GM23248 (cell line): Measurements from ENCODE around the gene HHATL. TPM values are rescaled to one million over a fixed set of nuclear protein-coding genes. Genes with fewer than 3 reads are reported as not detected.
A peak's percentile ranks its signal among the peaks of the same experiment; 100 is the strongest.

Experiments
- DNase-seq: peaks from one replicate; pipeline ENCODE4 v3.0.0-alpha.2; 2015
- H2AFZ ChIP-seq: fragments of 200-600 bp; sonication (generic); 2 replicates; pipeline ENCODE4 v1.6.1; 2016; ENCODE audit warnings: antibody characterized with exemption
- H3F3A ChIP-seq: fragments of 200-600 bp; sonication (generic); 2 replicates; pipeline ENCODE4 v1.6.1; 2016; ENCODE audit warnings: mild to moderate bottlenecking, antibody characterized with exemption, mixed run types; ENCODE audit not compliant: insufficient read depth
- H3K27ac ChIP-seq: fragments of 200-600 bp; sonication (generic); 2 replicates; pipeline ENCODE4 v1.5.1; 2016; ENCODE audit warnings: mild to moderate bottlenecking
- H3K27me3 ChIP-seq: fragments of 200-600 bp; sonication (generic); replicated peaks from 2 replicates; pipeline ENCODE4 v1.6.1; 2016; ENCODE audit warnings: mild to moderate bottlenecking; ENCODE audit not compliant: insufficient read depth
- H3K36me3 ChIP-seq: fragments of 200-600 bp; sonication (generic); 2 replicates; pipeline ENCODE4 v1.6.1; 2016; ENCODE audit warnings: low read depth, mild to moderate bottlenecking
- H3K4me1 ChIP-seq: fragments of 200-600 bp; sonication (generic); 2 replicates; pipeline ENCODE4 v1.6.1; 2016; ENCODE audit warnings: mild to moderate bottlenecking; ENCODE audit not compliant: insufficient read depth
- H3K4me2 ChIP-seq: fragments of 200-600 bp; sonication (generic); one replicate; pipeline ENCODE4 v1.6.1; 2016; ENCODE audit warnings: mild to moderate bottlenecking; ENCODE audit not compliant: unreplicated experiment
- H3K4me3 ChIP-seq: fragments of 200-600 bp; sonication (generic); 2 replicates; pipeline ENCODE4 v1.5.1; 2016; ENCODE audit warnings: mild to moderate bottlenecking
- H3K79me2 ChIP-seq: fragments of 200-600 bp; sonication (generic); 2 replicates; pipeline ENCODE4 v1.6.1; 2016; ENCODE audit warnings: mild to moderate bottlenecking; ENCODE audit not compliant: insufficient read depth
- H3K9ac ChIP-seq: fragments of 200-600 bp; sonication (generic); 2 replicates; pipeline ENCODE4 v1.6.1; 2016; ENCODE audit warnings: mild to moderate bottlenecking
- H3K9me2 ChIP-seq: fragments of 200-600 bp; sonication (generic); 2 replicates; pipeline ENCODE4 v1.6.1; 2016; ENCODE audit warnings: mixed run types, mild to moderate bottlenecking, moderate library complexity; ENCODE audit not compliant: insufficient read depth
- H3K9me3 ChIP-seq: fragments of 200-600 bp; sonication (generic); one replicate; pipeline ENCODE4 v1.6.1; 2017; ENCODE audit warnings: low read depth
- H4K20me1 ChIP-seq: fragments of 200-600 bp; sonication (generic); 2 replicates; pipeline ENCODE4 v1.6.0; 2016; ENCODE audit not compliant: insufficient read depth
- EZH2 ChIP-seq: fragments of 200-600 bp; sonication (generic); IDR thresholded peaks from 2 replicates; pipeline ENCODE4 v1.6.1; 2018; ENCODE audit warnings: antibody characterized with exemption, mild to moderate bottlenecking; ENCODE audit not compliant: insufficient read depth, poor library complexity, severe bottlenecking
- EZH2phosphoT487 ChIP-seq: fragments of 200-600 bp; sonication (generic); IDR thresholded peaks from 2 replicates; pipeline ENCODE4 v1.6.1; 2018; ENCODE audit warnings: antibody characterized with exemption, moderate library complexity, mild to moderate bottlenecking, low read depth; ENCODE audit not compliant: insufficient read depth
- WGBS, 2 experiments: methylation state at CpG; one replicate each; pipeline ENCODE4 v1.1.6; 2015 to 2017; ENCODE audit warnings: low lambda C conversion rate in 2 of 2, low coverage in 1 of 2; ENCODE audit errors: missing lambda C conversion rate in 2 of 2; 5-methylcytosine and 5-hydroxymethylcytosine counted together
- in situ Hi-C: fragments of 300-500 bp; cut with MboI; formaldehyde crosslinking; loops from 2 replicates; pipeline ENCODE4 v1.15.0; 2020
- polyA plus RNA-seq: library from polyadenylated mRNA; unstranded; fragments of >200 nt; fragmentation: Nextera tagmentation; extraction: Ambion mirVana; gene quantifications from 2 replicates; pipeline ENCODE4 v1.2.1, GENCODE V29; 2016
- total RNA-seq: library from RNA; depleted of rRNA; stranded (reverse); fragments of >200 nt; shearing (Covaris generic); gene quantifications from 2 replicates; pipeline ENCODE4 v1.2.3, GENCODE V29; 2014; rRNA removed

HHATL gene
- not detected in 2 replicates for total RNA-seq
- polyA plus RNA-seq = not detected in 2 replicates

GRCh38 chr3:42702066-42702951 is at the start of gene HHATL:
Gene HHATL, minus strand, starts transcription at chr3:42702798. Its CDS starts 1,972 bp downstream, at chr3:42700826.
- Histone ChIP-seq H3K4me1 (no peaks in the 10 kb centered on the region), H4K20me1 (no peaks in the 10 kb centered on the region), H3K4me3 (no peak within 1 kb of the TSS), H3K9me2 (no peaks in the 10 kb centered on the region), H3F3A (no peaks in the 10 kb centered on the region), H3K9me3 (no peaks in the 10 kb centered on the region), H2AFZ (no peak within 1 kb of the TSS), H3K79me2 (no peaks in the 10 kb centered on the region), H3K9ac (no peak within 1 kb of the TSS), H3K4me2 (no peak within 1 kb of the TSS), H3K36me3 (no peaks in the 10 kb centered on the region), H3K27me3 (no peaks in the 10 kb centered on the region), H3K27ac (no peak within 1 kb of the TSS)
- 17 to 20% methylated on average over 18 to 21 of the region's 21 CpGs for WGBS, 2 experiments
- in situ Hi-C loops = no loop called here
- no peak for DNase-seq
- TF ChIP-seq EZH2 = no peak
- no peak for TF ChIP-seq EZH2phosphoT487

GRCh38 chr3:42751609-42752008 is 49.0 kb upstream of the HHATL start:
- Histone ChIP-seq H3K36me3 (no peaks in the 10 kb centered on the region), H4K20me1 (no peaks in the 10 kb centered on the region), H3K9me2 (no peaks in the 10 kb centered on the region), H3K9me3 (no peaks in the 10 kb centered on the region), H3K9ac (no peak overlapping the region), H3K4me3 (no peak overlapping the region), H3K27ac (no peak overlapping the region), H3K27me3 (no peaks in the 10 kb centered on the region), H3K4me2 (no peak overlapping the region), H2AFZ (no peak overlapping the region), H3K79me2 (no peaks in the 10 kb centered on the region), H3K4me1 (0 out of 2 replicates have a peak, but pooled peaks cover 8% of the 10 kb centered on the region), H3F3A (no peaks in the 10 kb centered on the region)
- TF ChIP-seq EZH2phosphoT487 = no peak
- no peak for TF ChIP-seq EZH2
- no peak for DNase-seq
- WGBS, 2 experiments = 35 to 45% methylated on average over 8 to 9 of the region's 9 CpGs
- in situ Hi-C loops = no loop called here

- TF ChIP-seq EZH2phosphoT487 = no peak
- no peak for TF ChIP-seq EZH2
- Histone ChIP-seq H3K4me2 (no peak overlapping the region), H3K36me3 (no peaks in the 10 kb centered on the region), H3K9me3 (no peaks in the 10 kb centered on the region), H3K27me3 (no peaks in the 10 kb centered on the region), H2AFZ (no peak overlapping the region), H3K9me2 (no peaks in the 10 kb centered on the region), H3K27ac (no peak overlapping the region), H4K20me1 (no peaks in the 10 kb centered on the region), H3F3A (no peaks in the 10 kb centered on the region), H3K4me1 (0 out of 2 replicates have a peak, but pooled peaks cover 8% of the 10 kb centered on the region), H3K4me3 (no peak overlapping the region), H3K9ac (no peak overlapping the region), H3K79me2 (no peaks in the 10 kb centered on the region)
- DNase-seq = no peak
- in situ Hi-C loops = no loop called here
- 91 to 94% methylated on average over 7 of the region's 7 CpGs for WGBS, 2 experiments
Observed at GRCh38 chr3:42750834-42751233, 48.2 kb upstream of the HHATL start.

- DNase-seq = peak; percentile 57
- H3F3A ChIP-seq = no peaks in the 10 kb centered on the region
- no peaks in the 10 kb centered on the region for H3K9me2 ChIP-seq
- H3K9ac ChIP-seq = no peak overlapping the region
- no peak overlapping the region for H3K4me2 ChIP-seq
- no peaks in the 10 kb centered on the region for H3K79me2 ChIP-seq
- no peak overlapping the region for H3K4me3 ChIP-seq
- no peak overlapping the region for H2AFZ ChIP-seq
- 0 out of 2 replicates have a peak, but pooled peaks cover 8% of the 10 kb centered on the region for H3K4me1 ChIP-seq
- no peaks in the 10 kb centered on the region for H3K27me3 ChIP-seq
- in situ Hi-C loops = no loop called here
- 43% methylated on average over 10 of the region's 10 CpGs for WGBS, 2 experiments
- no peak overlapping the region for H3K27ac ChIP-seq
- no peaks in the 10 kb centered on the region for H3K36me3 ChIP-seq
- no peaks in the 10 kb centered on the region for H4K20me1 ChIP-seq
- TF ChIP-seq EZH2 (no peak), EZH2phosphoT487 (no peak)
- no peaks in the 10 kb centered on the region for H3K9me3 ChIP-seq
Observed at GRCh38 chr3:42749753-42750231, 47.2 kb upstream of the HHATL start.
